Ectodermal cell (in vitro differentiated cells): Measurements from ENCODE around the gene MMAA.
"Not testable (repeated sequence)": the region's sequence is repeated elsewhere in the genome, so short reads cannot be mapped to it uniquely, and the experiment has no call there.

Experiments used
- H3K27ac ChIP-seq: 2 replicates; pipeline ENCODE4 v1.7.0; 2013; ENCODE audit warnings: mild to moderate bottlenecking, low read depth, low read length; ENCODE audit not compliant: insufficient read depth, poor library complexity, severe bottlenecking
- H3K27me3 ChIP-seq: 2 replicates; pipeline ENCODE4 v1.7.0; 2013; ENCODE audit warnings: mild to moderate bottlenecking, low read length; ENCODE audit not compliant: insufficient read depth, control insufficient read depth, poor library complexity, severe bottlenecking
- H3K36me3 ChIP-seq: one replicate; pipeline ENCODE4 v1.7.0; 2013; ENCODE audit warnings: low read length; ENCODE audit not compliant: control insufficient read depth, insufficient read depth
- H3K4me1 ChIP-seq: one replicate; pipeline ENCODE4 v1.7.0; 2013; ENCODE audit warnings: low read length; ENCODE audit not compliant: control insufficient read depth, insufficient read depth
- H3K4me3 ChIP-seq: 2 replicates; pipeline ENCODE4 v1.7.0; 2013; ENCODE audit warnings: low read depth, low read length, control low read depth; ENCODE audit not compliant: insufficient read depth
- H3K9me3 ChIP-seq: 2 replicates; pipeline ENCODE4 v1.7.0; 2013; ENCODE audit warnings: mild to moderate bottlenecking, low read length, moderate library complexity; ENCODE audit not compliant: control insufficient read depth
- WGBS, 2 experiments: methylation state at CpG; one replicate each; pipeline ENCODE4 v1.1.7; 2013; ENCODE audit warnings: missing lambda C conversion rate in 2 of 2; 5-methylcytosine and 5-hydroxymethylcytosine counted together

MMAA gene

DNA sequence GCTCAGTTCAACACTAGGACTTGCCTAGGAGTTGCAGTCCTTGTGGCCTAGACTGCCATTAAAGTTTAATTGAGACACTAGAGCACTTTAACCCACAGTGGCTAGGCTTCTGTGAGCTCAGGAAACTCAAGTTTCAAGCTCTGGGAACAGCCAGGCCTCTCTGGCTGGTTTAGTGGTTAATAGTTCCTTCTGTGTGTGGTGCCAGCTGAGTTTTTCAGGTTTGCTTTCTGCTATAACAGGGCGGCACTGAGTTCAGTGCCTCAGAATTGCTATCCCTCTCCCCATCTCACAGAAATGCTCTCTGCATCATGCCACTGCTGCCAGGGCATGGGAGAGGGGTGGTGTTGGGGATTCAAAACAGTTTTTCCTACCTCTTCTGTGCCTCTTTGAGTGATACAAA is 15.9 kb downstream of the MMAA start:
- no peaks in the 10 kb centered on the region for H3K4me1 ChIP-seq
- H3K9me3 ChIP-seq: no peaks in the 10 kb centered on the region
- H3K4me3 ChIP-seq: no peak overlapping the region
- no peaks in the 10 kb centered on the region for H3K36me3 ChIP-seq
- no peak overlapping the region for H3K27ac ChIP-seq
- 100% methylated on average over 1 of the region's 1 CpG; no CpG with 5 or more reads in 1 of the 2 experiments for WGBS, 2 experiments
- no peaks in the 10 kb centered on the region for H3K27me3 ChIP-seq

DNA sequence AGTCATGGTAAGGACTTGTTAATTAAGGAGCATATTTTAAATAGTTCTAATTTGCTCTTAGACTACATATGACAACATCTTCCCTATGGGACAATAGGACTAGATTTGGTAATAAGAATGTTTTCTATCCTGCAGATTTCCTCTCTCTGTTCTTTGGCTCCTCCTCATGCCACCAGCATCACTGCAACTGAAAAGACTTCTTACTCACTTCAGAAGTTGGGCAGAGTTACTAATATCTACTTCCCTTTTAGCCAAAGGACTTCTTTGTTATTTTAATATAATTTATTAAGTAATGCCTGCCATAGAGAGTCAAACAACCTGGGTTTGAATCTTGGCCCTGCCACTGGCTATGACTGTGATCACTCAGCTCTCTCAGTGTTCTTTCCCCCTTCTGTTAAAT is 16.4 kb downstream of the MMAA start:
- H3K4me1 ChIP-seq: no peaks in the 10 kb centered on the region
- H3K27ac ChIP-seq: no peak overlapping the region
- no peaks in the 10 kb centered on the region for H3K27me3 ChIP-seq
- H3K4me3 ChIP-seq: no peak overlapping the region
- no peaks in the 10 kb centered on the region for H3K36me3 ChIP-seq
- H3K9me3 ChIP-seq: no peaks in the 10 kb centered on the region

DNA sequence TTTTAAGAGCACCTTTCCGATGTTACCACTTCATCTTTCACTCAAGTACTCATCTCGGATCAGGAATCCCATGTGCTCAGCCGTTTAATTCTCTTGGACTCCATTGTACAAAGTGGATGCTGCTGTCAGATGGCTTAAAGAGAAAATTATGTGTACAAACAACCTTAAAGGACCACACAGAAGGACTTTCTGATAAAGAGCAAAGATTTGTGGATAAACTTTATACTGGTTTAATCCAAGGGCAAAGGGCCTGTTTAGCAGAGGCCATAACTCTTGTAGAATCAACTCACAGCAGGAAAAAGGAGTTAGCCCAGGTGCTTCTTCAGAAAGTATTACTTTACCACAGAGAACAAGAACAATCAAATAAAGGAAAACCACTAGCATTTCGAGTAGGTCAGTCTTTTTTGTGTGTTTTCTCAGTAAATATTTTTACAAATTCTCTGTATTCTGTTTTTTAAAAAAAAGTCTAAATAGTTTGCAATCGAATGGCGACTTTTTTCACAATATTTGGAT is 20.1 kb downstream of the MMAA start:
- Histone ChIP-seq H3K27me3 (no peaks in the 10 kb centered on the region), H3K36me3 (no peaks in the 10 kb centered on the region), H3K27ac (no peak overlapping the region), H3K4me1 (no peaks in the 10 kb centered on the region), H3K4me3 (no peak overlapping the region), H3K9me3 (no peaks in the 10 kb centered on the region)
- WGBS, 2 experiments: 89 to 94% methylated on average over 5 to 6 of the region's 6 CpGs

DNA sequence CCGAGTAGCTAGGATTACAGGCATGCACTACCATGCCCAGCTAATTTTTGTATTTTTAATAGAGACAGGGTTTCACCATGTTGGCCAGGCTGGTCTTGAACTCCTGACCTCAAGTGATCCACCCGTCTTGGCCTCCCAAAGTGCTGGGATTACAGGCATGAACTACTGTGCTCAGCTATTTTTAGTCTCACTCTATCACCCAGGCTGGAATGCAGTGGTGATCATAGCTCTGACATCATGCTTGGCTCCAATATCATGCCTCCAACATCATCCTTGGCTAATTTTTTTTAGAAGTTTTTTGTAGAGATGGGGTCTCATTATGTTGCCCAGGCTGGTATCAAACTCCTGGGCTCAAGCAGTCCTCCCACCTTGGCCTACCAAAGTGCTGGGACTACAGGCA is 21.1 kb downstream of the MMAA start:
- H3K27ac ChIP-seq, H3K36me3 ChIP-seq, H3K9me3 ChIP-seq, H3K4me1 ChIP-seq, H3K4me3 ChIP-seq, H3K27me3 ChIP-seq: not testable (repeated sequence)
- 83 to 92% methylated on average over 2 of the region's 2 CpGs for WGBS, 2 experiments

DNA sequence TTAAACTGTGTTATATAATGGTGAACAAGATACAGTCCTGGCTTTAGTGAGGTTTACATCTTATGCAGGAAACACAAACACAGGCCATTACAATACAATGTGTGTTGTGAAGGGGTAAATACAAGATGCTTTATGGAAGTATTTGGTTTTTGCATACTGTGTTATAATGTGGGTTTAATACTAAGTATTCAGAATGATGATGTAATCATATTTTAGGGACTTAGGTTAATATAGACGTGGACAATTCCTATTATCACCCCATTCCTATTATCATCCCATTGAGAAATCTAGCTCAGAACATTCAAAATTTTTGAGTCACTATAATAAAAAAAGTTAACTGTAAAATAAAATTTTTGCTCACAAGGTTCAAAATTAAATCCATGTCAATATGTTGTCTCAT is 24.1 kb downstream of the MMAA start:
- WGBS, 2 experiments: no CpG with 5 or more reads among the region's 1 CpG
- no peak overlapping the region for H3K4me3 ChIP-seq
- H3K27ac ChIP-seq: no peak overlapping the region
- H3K36me3 ChIP-seq: no peaks in the 10 kb centered on the region
- H3K4me1 ChIP-seq: no peaks in the 10 kb centered on the region
- no peaks in the 10 kb centered on the region for H3K9me3 ChIP-seq
- no peaks in the 10 kb centered on the region for H3K27me3 ChIP-seq

DNA sequence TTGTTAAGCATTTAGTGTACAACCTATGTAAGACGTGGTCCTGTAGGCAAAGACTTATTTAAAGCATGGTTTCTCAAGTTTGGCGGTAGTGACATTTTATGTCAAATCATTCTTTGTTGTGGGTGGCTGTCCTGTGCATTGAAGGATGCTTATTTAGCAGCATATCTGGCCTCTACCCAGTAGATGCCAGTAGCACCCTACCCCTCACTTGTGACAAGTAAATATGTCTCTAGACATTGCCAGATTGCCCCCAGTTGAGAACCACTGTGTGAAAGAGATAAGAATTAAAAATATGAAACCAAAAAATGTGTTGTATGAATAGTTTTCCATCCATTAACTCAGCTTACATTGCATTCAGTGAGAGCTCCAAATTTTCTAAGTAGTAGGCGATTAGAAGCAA is 25.5 kb downstream of the MMAA start:
- no peak overlapping the region for H3K27ac ChIP-seq
- no peaks in the 10 kb centered on the region for H3K36me3 ChIP-seq
- H3K4me3 ChIP-seq: no peak overlapping the region
- no peaks in the 10 kb centered on the region for H3K27me3 ChIP-seq
- 95 to 96% methylated on average over 3 of the region's 3 CpGs for WGBS, 2 experiments
- no peaks in the 10 kb centered on the region for H3K4me1 ChIP-seq
- no peaks in the 10 kb centered on the region for H3K9me3 ChIP-seq

DNA sequence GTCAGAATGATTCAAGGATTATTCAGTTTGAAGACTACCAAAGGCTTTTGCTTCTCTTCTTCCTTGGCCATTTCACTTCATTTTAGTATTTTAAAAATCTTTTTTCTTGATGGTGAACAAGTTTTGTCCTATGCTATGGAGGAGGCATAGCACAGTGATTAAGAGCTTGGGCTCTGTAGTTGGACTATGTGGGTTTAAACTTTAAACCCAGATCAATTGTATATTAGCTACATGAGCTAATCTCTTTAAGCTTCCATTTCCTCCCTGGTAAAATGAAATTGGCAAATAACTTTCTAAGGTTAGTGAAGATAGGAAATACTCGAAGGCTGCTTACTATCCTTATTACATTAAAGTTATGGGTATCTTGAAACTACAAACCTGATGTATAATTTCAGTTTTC is 37.0 kb downstream of the MMAA start:
- no peaks in the 10 kb centered on the region for H3K9me3 ChIP-seq
- H3K4me1 ChIP-seq: no peaks in the 10 kb centered on the region
- 100% methylated on average over 1 of the region's 1 CpG; no CpG with 5 or more reads in 1 of the 2 experiments for WGBS, 2 experiments
- no peaks in the 10 kb centered on the region for H3K36me3 ChIP-seq
- no peaks in the 10 kb centered on the region for H3K27me3 ChIP-seq
- no peak overlapping the region for H3K4me3 ChIP-seq
- no peak overlapping the region for H3K27ac ChIP-seq

DNA sequence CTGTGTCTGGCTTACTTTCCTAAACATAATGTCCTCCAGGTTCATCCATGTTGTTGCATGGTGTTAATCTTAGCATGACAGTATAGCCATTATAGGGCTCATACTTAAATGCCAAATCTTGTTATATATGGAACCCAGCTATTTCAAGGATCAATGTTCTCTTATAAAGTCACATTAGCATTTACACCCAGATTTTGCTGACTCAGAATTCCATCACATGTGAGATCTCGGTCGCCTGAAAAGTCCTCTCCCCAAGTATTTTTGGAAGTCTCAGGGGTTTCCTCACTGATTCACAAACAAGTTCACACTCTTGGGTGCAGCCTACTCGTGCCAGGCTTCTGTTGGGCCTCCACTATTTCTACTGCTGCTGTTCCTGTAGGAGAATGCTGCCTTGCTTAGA is 40.9 kb downstream of the MMAA start:
- Histone ChIP-seq H3K27ac (no peak overlapping the region), H3K4me1 (no peaks in the 10 kb centered on the region), H3K36me3 (no peaks in the 10 kb centered on the region), H3K9me3 (no peaks in the 10 kb centered on the region), H3K27me3 (no peaks in the 10 kb centered on the region), H3K4me3 (no peak overlapping the region)
- WGBS, 2 experiments: 90% methylated on average over 3 of the region's 3 CpGs

DNA sequence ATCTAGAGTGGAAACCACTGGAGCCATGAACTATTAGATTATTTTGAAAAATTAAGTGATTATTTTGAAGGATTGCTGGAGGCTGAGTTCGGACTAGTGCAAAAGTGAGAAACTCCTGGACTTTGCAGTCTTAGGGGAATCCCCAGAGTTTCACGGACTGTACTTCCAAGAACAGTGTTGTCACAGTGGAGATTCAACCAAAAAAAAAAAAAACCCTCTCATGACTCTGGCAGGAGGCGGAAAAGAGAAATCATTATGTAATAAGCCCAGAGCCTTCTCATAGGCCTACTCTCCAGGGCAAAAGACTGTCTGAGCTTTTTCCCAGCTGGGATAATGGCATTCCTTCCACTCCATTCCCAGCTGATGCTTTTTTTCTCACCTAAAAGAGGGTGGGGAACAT is 44.0 kb downstream of the MMAA start:
- H3K4me3 ChIP-seq: no peak overlapping the region
- WGBS, 2 experiments: 88 to 89% methylated on average over 3 of the region's 3 CpGs
- no peaks in the 10 kb centered on the region for H3K36me3 ChIP-seq

DNA sequence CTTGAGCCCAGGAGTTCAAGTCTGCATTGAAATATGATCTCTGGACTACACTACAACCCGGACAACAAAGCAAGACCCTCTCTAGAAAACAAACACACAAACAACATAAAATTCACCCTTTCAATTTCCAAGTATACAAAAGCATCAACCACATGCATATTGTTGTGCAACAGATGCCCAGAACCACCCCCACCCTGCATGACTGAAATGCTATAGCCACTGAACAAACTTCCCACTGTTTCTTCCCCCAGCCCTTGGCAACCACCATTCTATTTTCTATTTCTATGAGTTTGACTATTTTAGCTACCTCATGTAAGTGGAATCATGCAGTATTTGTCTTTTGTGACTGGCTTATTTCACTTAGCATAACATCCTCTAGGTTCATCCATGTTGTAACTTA is 46.6 kb downstream of the MMAA start:
- WGBS, 2 experiments: 81 to 92% methylated on average over 1 of the region's 1 CpG
- H3K27ac ChIP-seq: no peak overlapping the region
- H3K4me1 ChIP-seq: no peaks in the 10 kb centered on the region
- no peaks in the 10 kb centered on the region for H3K36me3 ChIP-seq
- H3K4me3 ChIP-seq: no peak overlapping the region
- H3K27me3 ChIP-seq: no peaks in the 10 kb centered on the region
- no peaks in the 10 kb centered on the region for H3K9me3 ChIP-seq

More for the DNA sequence above, 44.0 kb downstream of the MMAA start:
- Histone ChIP-seq H3K4me1 (no peaks in the 10 kb centered on the region), H3K27me3 (no peaks in the 10 kb centered on the region), H3K27ac (no peak overlapping the region), H3K9me3 (no peaks in the 10 kb centered on the region)

DNA sequence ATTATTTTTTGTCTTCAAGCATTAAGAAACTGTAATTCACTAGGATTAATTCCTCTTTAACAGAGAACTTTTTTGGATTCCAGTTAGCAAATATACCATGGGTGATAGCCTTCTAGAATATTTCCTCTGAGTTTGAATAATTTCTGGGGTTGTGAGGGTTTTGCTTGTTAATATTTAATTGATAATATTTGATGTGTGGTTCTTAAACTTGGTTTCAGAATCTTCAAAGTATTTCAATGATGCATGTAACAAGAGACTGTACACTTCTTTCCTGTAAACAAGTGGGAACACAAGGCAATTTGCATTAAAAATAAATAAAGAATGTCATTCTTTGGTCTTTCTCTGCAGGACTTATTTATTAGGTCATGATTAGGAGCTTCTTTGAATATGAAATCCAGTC is 51.2 kb downstream of the MMAA start:
- no peak overlapping the region for H3K4me3 ChIP-seq
- H3K4me1 ChIP-seq: no peaks in the 10 kb centered on the region
- H3K9me3 ChIP-seq: no peaks in the 10 kb centered on the region
- H3K27me3 ChIP-seq: no peaks in the 10 kb centered on the region
- no peak overlapping the region for H3K27ac ChIP-seq
- H3K36me3 ChIP-seq: no peaks in the 10 kb centered on the region
